ENCODE measurements around the gene PLK5.

DNA sequence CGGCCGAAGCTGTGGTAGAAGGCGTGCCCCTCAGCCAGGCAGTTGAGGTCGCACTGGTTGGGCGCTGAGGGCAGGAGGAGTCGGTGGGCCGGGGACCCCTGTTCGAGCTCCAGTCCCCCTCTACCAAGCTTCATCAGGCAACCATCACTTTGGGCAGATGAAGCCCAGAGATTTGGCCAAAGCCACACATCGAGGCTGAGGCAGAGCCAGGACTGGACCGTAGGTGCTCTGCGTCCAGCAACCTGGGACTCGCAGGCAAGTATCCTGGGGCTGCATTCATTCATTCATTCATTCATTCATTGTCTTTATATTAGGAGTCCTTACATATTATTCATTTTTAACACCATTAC lies 15.4 kb upstream of the PLK5 start:
- TF ChIP-seq, protein P1, sequence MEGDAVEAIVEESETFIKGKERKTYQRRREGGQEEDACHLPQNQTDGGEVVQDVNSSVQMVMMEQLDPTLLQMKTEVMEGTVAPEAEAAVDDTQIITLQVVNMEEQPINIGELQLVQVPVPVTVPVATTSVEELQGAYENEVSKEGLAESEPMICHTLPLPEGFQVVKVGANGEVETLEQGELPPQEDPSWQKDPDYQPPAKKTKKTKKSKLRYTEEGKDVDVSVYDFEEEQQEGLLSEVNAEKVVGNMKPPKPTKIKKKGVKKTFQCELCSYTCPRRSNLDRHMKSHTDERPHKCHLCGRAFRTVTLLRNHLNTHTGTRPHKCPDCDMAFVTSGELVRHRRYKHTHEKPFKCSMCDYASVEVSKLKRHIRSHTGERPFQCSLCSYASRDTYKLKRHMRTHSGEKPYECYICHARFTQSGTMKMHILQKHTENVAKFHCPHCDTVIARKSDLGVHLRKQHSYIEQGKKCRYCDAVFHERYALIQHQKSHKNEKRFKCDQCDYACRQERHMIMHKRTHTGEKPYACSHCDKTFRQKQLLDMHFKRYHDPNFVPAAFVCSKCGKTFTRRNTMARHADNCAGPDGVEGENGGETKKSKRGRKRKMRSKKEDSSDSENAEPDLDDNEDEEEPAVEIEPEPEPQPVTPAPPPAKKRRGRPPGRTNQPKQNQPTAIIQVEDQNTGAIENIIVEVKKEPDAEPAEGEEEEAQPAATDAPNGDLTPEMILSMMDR (IDR thresholded peaks at IDR 0.05; ENCODE audit: low read depth, low read length, poor library complexity, severe bottlenecking): no peak
- TF ChIP-seq EZH2phosphoT487 (IDR thresholded peaks at IDR 0.05; ENCODE audit: borderline replicate concordance, low read length): no peak

Measured in DOHH2 (cell line).